Large intestine (tissue), 12 donors: ENCODE results near the gene SMARCC1. TPM values are rescaled to one million over a fixed set of nuclear protein-coding genes. Genes with fewer than 3 reads are reported as not detected.
"Not testable (repeated sequence)": the region's sequence is repeated elsewhere in the genome, so short reads cannot be mapped to it uniquely, and the experiment has no call there.

ENCODE experiments used
- DNase-seq, 2 donors: peaks; one replicate each; pipeline versions ENCODE4 v3.0.0 to v3.0.0-alpha.2; 2013
- H3K27ac ChIP-seq: one replicate; pipeline ENCODE4 v1.5.1; 2013; ENCODE audit warnings: low read length
- H3K27me3 ChIP-seq: 2 replicates; pipeline ENCODE4 v1.6.1; 2013; ENCODE audit warnings: low read length; ENCODE audit not compliant: control insufficient read depth, insufficient read depth
- H3K36me3 ChIP-seq: 2 replicates; pipeline ENCODE4 v1.6.1; 2013; ENCODE audit warnings: low read length; ENCODE audit not compliant: control insufficient read depth, insufficient read depth
- H3K4me1 ChIP-seq: one replicate; pipeline ENCODE4 v1.6.1; 2013; ENCODE audit warnings: low read length; ENCODE audit not compliant: control insufficient read depth, insufficient read depth
- H3K4me3 ChIP-seq: one replicate; pipeline ENCODE4 v1.5.1; 2013; ENCODE audit warnings: low read length
- H3K9me3 ChIP-seq: one replicate; pipeline ENCODE4 v1.6.1; 2013; ENCODE audit warnings: mild to moderate bottlenecking, low read depth, low read length, moderate library complexity; ENCODE audit not compliant: control insufficient read depth
- WGBS: methylation state at CpG from one replicate; pipeline ENCODE4 v1.1.5; 2013; ENCODE audit warnings: low lambda C conversion rate; ENCODE audit not compliant: insufficient coverage; 5-methylcytosine and 5-hydroxymethylcytosine counted together
- long read RNA-seq, 11 donors: transcript quantifications; one replicate each; lab custom pipeline, GENCODE V29; 2026
- polyA plus RNA-seq: library from polyadenylated mRNA; unstranded; fragments of 120-200 nt; gene quantifications from one replicate; pipeline ENCODE4 v1.2.1, GENCODE V29; 2013

Gene SMARCC1
- 49.0 TPM for polyA plus RNA-seq
- long read RNA-seq, donor 1, full-length matches to known transcripts: 1 of 1 reads
- long read RNA-seq, donor 1, partial matches to known transcripts: 0 of 1 reads
- long read RNA-seq, donor 1, other reads (novel, unspliced or antisense): 0 of 1 reads
- long read RNA-seq, donor 2, partial matches to known transcripts: 86 of 105 reads
- long read RNA-seq, donor 2, other reads (novel, unspliced or antisense): 19 of 105 reads
- long read RNA-seq, donor 3: 0 reads
- long read RNA-seq, donor 4: 0 reads
- long read RNA-seq, donor 5: 0 reads
- long read RNA-seq, donor 6, partial matches to known transcripts: 17 of 17 reads
- long read RNA-seq, donor 6, other reads (novel, unspliced or antisense): 0 of 17 reads
- long read RNA-seq, donor 7: 0 reads
- long read RNA-seq, donor 8, partial matches to known transcripts: 78 of 96 reads
- long read RNA-seq, donor 8, other reads (novel, unspliced or antisense): 18 of 96 reads
- long read RNA-seq, donor 9: 0 reads
- long read RNA-seq, donor 10, full-length matches to known transcripts: 2 of 24 reads
- long read RNA-seq, donor 10, partial matches to known transcripts: 22 of 24 reads
- long read RNA-seq, donor 10, other reads (novel, unspliced or antisense): 0 of 24 reads
- long read RNA-seq, donor 11, full-length matches to known transcripts: 2 of 2 reads
- long read RNA-seq, donor 11, partial matches to known transcripts: 0 of 2 reads
- long read RNA-seq, donor 11, other reads (novel, unspliced or antisense): 0 of 2 reads

DNA sequence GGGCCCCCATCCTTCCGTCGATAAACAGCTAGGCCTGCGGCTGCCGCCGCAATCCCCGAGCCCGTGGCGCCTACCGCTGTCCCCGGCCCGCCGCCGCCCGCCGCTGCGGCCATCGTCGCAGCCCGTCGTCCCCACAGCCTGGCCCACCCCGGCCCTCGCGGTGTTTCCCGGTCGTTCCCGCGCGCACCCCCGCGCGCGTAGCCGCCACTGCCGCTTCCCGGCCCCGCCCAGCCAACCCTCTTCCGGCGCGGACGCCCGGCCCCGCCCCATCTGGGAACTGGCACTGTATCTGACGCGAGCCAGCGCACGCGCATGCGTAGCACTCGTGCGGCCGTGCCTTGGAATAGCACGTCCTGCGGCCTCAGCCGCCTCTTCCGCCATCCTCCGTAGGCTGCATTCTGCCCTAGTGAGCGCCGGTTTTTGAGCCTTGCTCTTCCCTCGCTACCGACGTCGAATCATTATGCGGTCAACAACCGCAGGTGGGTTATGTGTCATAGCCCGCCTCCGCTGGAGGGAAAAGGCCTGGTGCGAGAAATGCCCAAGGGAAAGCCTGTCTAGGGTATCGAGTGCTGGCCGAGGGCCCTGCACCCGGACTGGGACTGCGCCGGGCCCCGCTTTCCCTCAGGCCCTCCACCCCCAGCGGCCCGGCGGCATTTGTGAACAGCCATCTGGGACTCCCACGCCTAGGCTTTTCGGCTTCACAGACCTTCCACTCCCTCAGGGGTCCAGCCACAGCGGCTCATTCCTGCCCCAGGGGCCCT is at the start of gene SMARCC1:
Gene SMARCC1 (minus strand): TSS at position 209 of the 761 bp plus-strand sequence. CDS start 96 bp downstream, at position 113.
- peak; percentile 98 to 99 for DNase-seq
- no peaks in the 10 kb centered on the region for H3K27me3 ChIP-seq
- no peaks in the 10 kb centered on the region for H3K9me3 ChIP-seq
- no peaks in the 10 kb centered on the region for H3K36me3 ChIP-seq
- no CpG with 5 or more reads among the region's 79 CpGs for WGBS
- H3K4me1 ChIP-seq: peaks cover 10% of the 10 kb centered on the region
- peak within 1 kb of the TSS; percentile 99 for H3K27ac ChIP-seq
- peak within 1 kb of the TSS; percentile 83 for H3K4me3 ChIP-seq

DNA sequence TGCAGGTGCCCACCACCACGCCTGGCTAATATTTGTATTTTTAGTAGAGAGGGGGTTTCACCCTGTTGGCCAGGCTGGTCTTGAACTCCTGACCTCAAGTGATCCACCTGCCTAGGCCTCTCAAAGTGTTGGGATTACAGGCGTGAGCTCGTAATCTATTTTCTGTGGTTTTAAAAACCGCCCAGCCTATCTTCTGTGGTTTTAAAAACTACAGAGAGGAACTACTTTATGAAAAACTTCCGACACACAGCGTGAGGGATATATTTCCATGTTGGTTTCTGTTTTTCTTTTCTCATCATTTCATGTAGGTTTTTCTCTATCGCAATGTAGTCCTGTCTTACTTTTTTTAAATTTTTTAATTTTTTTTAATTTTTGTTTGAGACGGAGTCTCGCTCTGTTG is 47.8 kb upstream of the SMARCC1 start:
- 98% methylated on average over 6 of the region's 9 CpGs for WGBS
- H3K4me3 ChIP-seq, H3K9me3 ChIP-seq, DNase-seq, H3K27me3 ChIP-seq, H3K27ac ChIP-seq, H3K4me1 ChIP-seq: not testable (repeated sequence)
- peaks cover 58% of the 10 kb centered on the region for H3K36me3 ChIP-seq

DNA sequence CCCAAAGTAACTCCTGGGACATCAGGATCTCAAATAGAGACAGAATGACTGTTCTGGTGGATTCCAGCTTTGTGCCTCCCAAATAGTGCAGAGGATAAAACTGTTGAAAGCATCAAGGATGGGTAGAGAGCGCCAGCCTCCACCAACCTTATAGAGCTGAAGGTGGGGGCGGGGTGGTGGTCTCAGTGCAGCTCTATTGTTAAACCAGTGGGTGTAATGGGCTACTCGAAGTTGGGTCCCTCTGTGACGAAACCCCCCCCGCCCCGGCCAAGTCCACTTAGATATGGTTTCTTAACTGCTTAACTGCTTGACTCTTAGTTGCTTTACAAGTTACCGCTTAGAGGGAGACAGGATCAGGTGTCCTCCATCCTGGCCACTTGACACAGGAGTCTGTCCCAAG is 43.9 kb upstream of the SMARCC1 start:
- H3K4me3 ChIP-seq: peak overlapping the region; percentile 90
- no peaks in the 10 kb centered on the region for H3K27me3 ChIP-seq
- no peak overlapping the region for H3K27ac ChIP-seq

GRCh38 chr3:47824541-47825473 is 43.1 kb upstream of the SMARCC1 start:
- no peaks in the 10 kb centered on the region for H3K27me3 ChIP-seq
- peaks cover 31% of the 10 kb centered on the region for H3K36me3 ChIP-seq
- peak overlapping the region; percentile 65 for H3K27ac ChIP-seq
- peak overlapping the region; percentile 90 for H3K4me3 ChIP-seq
- H3K9me3 ChIP-seq: no peaks in the 10 kb centered on the region
- peaks cover 3% of the 10 kb centered on the region for H3K4me1 ChIP-seq
- WGBS: no CpG with 5 or more reads among the region's 77 CpGs
- peak; percentile 79 to 87 for DNase-seq

More for the DNA sequence above, 43.9 kb upstream of the SMARCC1 start:
- no peaks in the 10 kb centered on the region for H3K9me3 ChIP-seq
- WGBS: no CpG with 5 or more reads among the region's 7 CpGs
- H3K4me1 ChIP-seq: peaks cover 3% of the 10 kb centered on the region
- DNase-seq: no peak
- peaks cover 30% of the 10 kb centered on the region for H3K36me3 ChIP-seq

DNA sequence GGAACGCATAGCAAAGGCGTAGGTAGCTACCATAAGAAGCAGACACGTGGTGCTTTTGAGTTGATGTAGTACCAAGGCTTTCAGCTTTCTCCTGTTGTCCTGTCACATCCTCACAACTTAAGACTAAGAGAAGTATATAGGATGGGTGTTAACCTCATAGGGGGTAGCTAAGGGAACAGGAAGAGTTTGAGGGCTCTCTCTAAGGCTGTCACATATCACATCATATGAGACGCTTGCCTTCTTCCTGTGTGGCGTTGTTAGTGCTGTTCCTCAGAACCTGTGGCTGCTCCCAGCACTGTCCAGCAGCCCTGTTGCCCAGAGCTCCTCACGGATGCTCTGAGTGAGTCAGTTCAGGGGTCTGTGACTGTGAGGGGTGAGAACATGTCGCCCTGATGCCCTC is 35.9 kb upstream of the SMARCC1 start:
- no CpG with 5 or more reads among the region's 7 CpGs for WGBS
- Histone ChIP-seq H3K9me3 (no peaks in the 10 kb centered on the region), H3K4me3 (no peak overlapping the region), H3K36me3 (peaks cover 47% of the 10 kb centered on the region), H3K27me3 (no peaks in the 10 kb centered on the region), H3K27ac (no peak overlapping the region), H3K4me1 (no peaks in the 10 kb centered on the region)
- DNase-seq: no peak

- Histone ChIP-seq H3K36me3 (peaks cover 49% of the 10 kb centered on the region), H3K27ac (no peak overlapping the region), H3K27me3 (no peaks in the 10 kb centered on the region), H3K4me1 (no peaks in the 10 kb centered on the region), H3K4me3 (no peak overlapping the region), H3K9me3 (no peaks in the 10 kb centered on the region)
- no peak for DNase-seq
- WGBS: 100% methylated on average over 1 of the region's 8 CpGs
Measured at GRCh38 chr3:47813551-47814177, 32.0 kb upstream of the SMARCC1 start.

DNA sequence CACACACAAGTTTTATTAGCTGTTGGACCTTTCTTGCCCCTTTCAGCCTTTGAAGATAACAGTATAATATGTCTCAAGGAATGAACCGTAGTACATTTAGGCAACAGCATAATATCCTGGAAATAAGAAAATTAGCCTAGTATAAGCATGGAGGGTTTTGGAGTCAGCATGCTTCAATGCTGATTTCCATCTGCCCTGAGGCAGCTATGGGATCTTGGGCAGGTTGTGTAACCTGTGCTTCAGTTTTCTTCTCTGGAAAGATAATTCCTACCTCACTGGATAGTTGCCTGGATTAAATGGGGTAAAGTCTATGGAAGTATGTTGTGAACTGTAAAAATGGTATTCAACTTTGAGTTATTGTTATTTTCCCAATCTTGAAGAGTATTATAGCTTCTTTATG is 22.9 kb upstream of the SMARCC1 start:
- no peak overlapping the region for H3K27ac ChIP-seq
- H3K36me3 ChIP-seq: peaks cover 17% of the 10 kb centered on the region
- peaks cover 10% of the 10 kb centered on the region for H3K4me1 ChIP-seq
- H3K4me3 ChIP-seq: no peak overlapping the region
- DNase-seq: no peak
- H3K9me3 ChIP-seq: no peaks in the 10 kb centered on the region
- H3K27me3 ChIP-seq: no peaks in the 10 kb centered on the region
- WGBS: no CpG with 5 or more reads among the region's 1 CpG

DNA sequence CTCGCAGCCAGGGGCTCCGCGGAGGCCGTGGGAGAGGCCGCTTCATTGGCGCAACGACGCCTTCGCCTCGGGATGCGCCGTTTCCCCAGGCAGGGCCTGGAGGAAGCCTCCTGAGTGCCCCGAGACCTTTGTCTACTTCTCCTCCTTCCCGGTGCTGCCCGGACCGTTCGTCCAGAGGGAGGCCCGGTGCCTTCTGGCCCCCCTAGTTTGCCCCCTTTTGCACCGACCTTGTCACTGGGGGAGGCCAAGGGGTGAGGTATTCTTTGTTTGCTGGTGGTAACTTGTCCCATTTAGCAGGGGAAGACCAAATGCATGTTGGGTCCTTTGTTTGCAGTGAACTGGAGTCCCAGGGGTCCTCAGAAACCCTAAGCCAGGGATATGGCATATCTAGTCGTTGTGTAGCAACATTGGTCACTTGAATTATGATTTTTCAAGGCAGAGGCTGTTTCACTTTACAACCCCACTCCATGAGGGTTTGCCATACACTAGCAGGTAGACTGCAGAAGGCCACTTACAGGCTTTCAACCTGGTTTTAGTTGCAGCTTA is 21.9 kb upstream of the SMARCC1 start:
- Histone ChIP-seq H3K4me1 (peaks cover 10% of the 10 kb centered on the region), H3K27me3 (no peaks in the 10 kb centered on the region), H3K9me3 (no peaks in the 10 kb centered on the region), H3K27ac (peak overlapping the region; percentile 69), H3K36me3 (peaks cover 15% of the 10 kb centered on the region), H3K4me3 (peak overlapping the region; percentile 75)
- DNase-seq: no peak
- no CpG with 5 or more reads among the region's 20 CpGs for WGBS
